OCI-LY3 (cell line): ENCODE results near the gene VRK1.

ENCODE experiments used
- H2AFZ ChIP-seq: fragments of 200-600, 300-600 bp; shearing (Covaris generic); 2 replicates; pipeline ENCODE4 v1.6.0; 2014; ENCODE audit warnings: antibody characterized with exemption, low read depth, low read length
- H3K27ac ChIP-seq: fragments of 200-600, 300-600 bp; sonication (generic); 2 replicates; pipeline ENCODE4 v1.5.1; 2014; ENCODE audit warnings: mild to moderate bottlenecking, low read length, moderate library complexity, mixed read lengths
- H3K27me3 ChIP-seq: fragments of 200-600, 300-600 bp; sonication (generic); 2 replicates; pipeline ENCODE4 v1.6.1; 2014; ENCODE audit warnings: low read depth, low read length, mixed read lengths
- H3K36me3 ChIP-seq: fragments of 200-600, 300-600 bp; sonication (generic); replicated peaks from 2 replicates; pipeline ENCODE3; 2014; ENCODE audit warnings: low read depth, low read length, mixed read lengths
- H3K4me1 ChIP-seq: fragments of 300-600, 200-600 bp; sonication (generic); 2 replicates; pipeline ENCODE4 v1.6.1; 2014; ENCODE audit warnings: low read length, mixed read lengths
- H3K4me2 ChIP-seq: fragments of 200-600, 300-600 bp; sonication (generic); 2 replicates; pipeline ENCODE4 v1.6.1; 2014; ENCODE audit warnings: low read length, mixed read lengths
- H3K4me3 ChIP-seq: fragments of 300-600, 200-600 bp; sonication (generic); 2 replicates; pipeline ENCODE4 v1.5.1; 2014; ENCODE audit warnings: antibody characterized with exemption, mild to moderate bottlenecking, low read length, moderate library complexity
- H3K79me2 ChIP-seq: fragments of 300-600, 200-600 bp; shearing (Covaris generic); 2 replicates; pipeline ENCODE4 v1.6.1; 2014; ENCODE audit warnings: mild to moderate bottlenecking, low read length, mixed read lengths
- H3K9ac ChIP-seq: fragments of 300-600, 200-600 bp; shearing (Covaris generic); 2 replicates; pipeline ENCODE4 v1.6.0; 2014; ENCODE audit warnings: mild to moderate bottlenecking, low read length, moderate library complexity
- H3K9me3 ChIP-seq: fragments of 200-600, 300-600 bp; shearing (Covaris generic); 2 replicates; pipeline ENCODE4 v1.6.1; 2014; ENCODE audit warnings: low read length, mixed read lengths; ENCODE audit not compliant: insufficient read depth
- H4K20me1 ChIP-seq: fragments of 200-600, 300-600 bp; sonication (generic); 2 replicates; pipeline ENCODE4 v1.6.1; 2016; ENCODE audit warnings: low read length, mixed read lengths; ENCODE audit not compliant: insufficient read depth
- EZH2phosphoT487 ChIP-seq: fragments of 200-600 bp; shearing (Covaris generic); IDR thresholded peaks from 2 replicates; pipeline ENCODE4 v1.6.1; 2018; ENCODE audit warnings: antibody characterized with exemption, mixed run types, low read depth
- TF ChIP-seq, protein P1 (sequence below): fragments of 200-600, 300-600 bp; sonication (generic); IDR thresholded peaks from 2 replicates; pipeline ENCODE4 v1.5.1; 2014; ENCODE audit warnings: antibody characterized with exemption, low read length, low read depth

The VRK1 gene

DNA sequence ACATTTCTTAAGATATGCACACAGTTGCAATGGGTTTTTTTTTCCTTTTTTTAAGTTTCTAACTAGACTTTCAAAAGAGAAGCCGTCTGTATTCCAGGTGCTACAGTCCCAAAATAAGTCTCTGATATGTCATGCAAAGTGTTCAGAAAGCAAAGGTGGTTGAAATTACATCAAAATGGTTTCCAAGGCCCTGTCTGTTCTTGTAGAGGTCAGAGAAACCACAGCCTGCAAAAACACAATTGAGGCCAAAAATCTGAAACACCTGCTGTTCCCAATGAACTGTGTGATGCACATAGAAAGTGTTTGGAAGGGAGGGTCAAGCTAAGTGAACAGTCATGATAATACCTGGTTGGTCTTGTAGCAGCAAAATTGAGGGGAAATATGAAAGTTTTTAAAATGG lies 91.0 kb downstream of the VRK1 start:
- Histone ChIP-seq H3K79me2 (no peaks in the 10 kb centered on the region), H4K20me1 (no peaks in the 10 kb centered on the region), H3K4me1 (no peaks in the 10 kb centered on the region), H3K9me3 (no peaks in the 10 kb centered on the region), H3K27me3 (no peaks in the 10 kb centered on the region), H3K4me3 (no peak overlapping the region), H3K27ac (no peak overlapping the region), H3K36me3 (no peaks in the 10 kb centered on the region), H2AFZ (no peak overlapping the region), H3K9ac (no peak overlapping the region), H3K4me2 (no peak overlapping the region)
- TF ChIP-seq, protein P1, sequence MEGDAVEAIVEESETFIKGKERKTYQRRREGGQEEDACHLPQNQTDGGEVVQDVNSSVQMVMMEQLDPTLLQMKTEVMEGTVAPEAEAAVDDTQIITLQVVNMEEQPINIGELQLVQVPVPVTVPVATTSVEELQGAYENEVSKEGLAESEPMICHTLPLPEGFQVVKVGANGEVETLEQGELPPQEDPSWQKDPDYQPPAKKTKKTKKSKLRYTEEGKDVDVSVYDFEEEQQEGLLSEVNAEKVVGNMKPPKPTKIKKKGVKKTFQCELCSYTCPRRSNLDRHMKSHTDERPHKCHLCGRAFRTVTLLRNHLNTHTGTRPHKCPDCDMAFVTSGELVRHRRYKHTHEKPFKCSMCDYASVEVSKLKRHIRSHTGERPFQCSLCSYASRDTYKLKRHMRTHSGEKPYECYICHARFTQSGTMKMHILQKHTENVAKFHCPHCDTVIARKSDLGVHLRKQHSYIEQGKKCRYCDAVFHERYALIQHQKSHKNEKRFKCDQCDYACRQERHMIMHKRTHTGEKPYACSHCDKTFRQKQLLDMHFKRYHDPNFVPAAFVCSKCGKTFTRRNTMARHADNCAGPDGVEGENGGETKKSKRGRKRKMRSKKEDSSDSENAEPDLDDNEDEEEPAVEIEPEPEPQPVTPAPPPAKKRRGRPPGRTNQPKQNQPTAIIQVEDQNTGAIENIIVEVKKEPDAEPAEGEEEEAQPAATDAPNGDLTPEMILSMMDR = no peak
- no peak for TF ChIP-seq EZH2phosphoT487

DNA sequence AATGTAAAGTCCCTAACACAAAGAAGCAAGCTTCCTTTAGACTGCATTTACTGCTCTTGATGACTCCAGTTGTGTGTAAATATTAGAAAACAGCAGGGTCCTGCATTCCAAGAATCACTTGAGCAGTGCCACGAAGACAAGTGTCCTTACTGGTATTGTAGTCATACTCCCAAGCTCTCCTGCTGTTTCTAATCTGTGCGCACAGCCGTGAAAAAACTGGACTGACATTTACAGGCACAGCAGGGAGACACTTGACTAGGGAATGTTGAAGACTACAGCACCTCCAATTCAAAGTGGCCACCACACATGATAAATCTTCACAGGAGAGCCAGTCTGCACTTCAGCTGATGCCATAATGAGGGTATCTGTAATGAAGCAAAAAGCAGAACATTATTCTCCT lies 91.4 kb downstream of the VRK1 start:
- no peaks in the 10 kb centered on the region for H4K20me1 ChIP-seq
- H3K36me3 ChIP-seq = no peaks in the 10 kb centered on the region
- H3K27me3 ChIP-seq = no peaks in the 10 kb centered on the region
- no peak overlapping the region for H3K4me2 ChIP-seq
- no peak overlapping the region for H3K9ac ChIP-seq
- no peak overlapping the region for H2AFZ ChIP-seq
- no peaks in the 10 kb centered on the region for H3K9me3 ChIP-seq
- no peaks in the 10 kb centered on the region for H3K4me1 ChIP-seq
- no peak overlapping the region for H3K27ac ChIP-seq
- no peak overlapping the region for H3K4me3 ChIP-seq
- no peak for TF ChIP-seq EZH2phosphoT487
- TF ChIP-seq, protein P1 = no peak
- H3K79me2 ChIP-seq = no peaks in the 10 kb centered on the region

DNA sequence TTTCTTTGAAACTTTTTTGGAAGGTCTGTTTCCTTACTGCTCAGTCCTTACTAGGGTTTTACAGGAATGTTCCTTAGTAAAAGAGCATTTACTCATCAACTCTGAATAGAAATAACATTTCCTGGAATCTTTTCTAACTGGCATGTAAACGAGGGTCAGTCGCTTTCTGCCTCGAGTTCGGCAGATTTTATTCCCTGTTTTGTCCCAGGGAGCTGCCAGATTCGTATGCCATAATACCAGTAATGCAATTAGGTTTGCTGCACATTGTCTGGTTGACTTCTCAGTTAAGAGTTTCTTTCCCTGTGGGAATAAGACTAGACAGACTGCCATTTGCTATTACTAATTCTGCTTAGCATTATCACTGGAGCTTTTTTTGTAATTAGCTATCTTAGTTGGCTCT lies 91.9 kb downstream of the VRK1 start:
- Histone ChIP-seq H3K9me3 (no peaks in the 10 kb centered on the region), H3K36me3 (no peaks in the 10 kb centered on the region), H2AFZ (no peak overlapping the region), H4K20me1 (no peaks in the 10 kb centered on the region), H3K4me3 (no peak overlapping the region), H3K4me2 (no peak overlapping the region), H3K9ac (no peak overlapping the region), H3K4me1 (no peaks in the 10 kb centered on the region), H3K27me3 (no peaks in the 10 kb centered on the region), H3K27ac (no peak overlapping the region), H3K79me2 (no peaks in the 10 kb centered on the region)
- TF ChIP-seq, protein P1 = no peak
- no peak for TF ChIP-seq EZH2phosphoT487

DNA sequence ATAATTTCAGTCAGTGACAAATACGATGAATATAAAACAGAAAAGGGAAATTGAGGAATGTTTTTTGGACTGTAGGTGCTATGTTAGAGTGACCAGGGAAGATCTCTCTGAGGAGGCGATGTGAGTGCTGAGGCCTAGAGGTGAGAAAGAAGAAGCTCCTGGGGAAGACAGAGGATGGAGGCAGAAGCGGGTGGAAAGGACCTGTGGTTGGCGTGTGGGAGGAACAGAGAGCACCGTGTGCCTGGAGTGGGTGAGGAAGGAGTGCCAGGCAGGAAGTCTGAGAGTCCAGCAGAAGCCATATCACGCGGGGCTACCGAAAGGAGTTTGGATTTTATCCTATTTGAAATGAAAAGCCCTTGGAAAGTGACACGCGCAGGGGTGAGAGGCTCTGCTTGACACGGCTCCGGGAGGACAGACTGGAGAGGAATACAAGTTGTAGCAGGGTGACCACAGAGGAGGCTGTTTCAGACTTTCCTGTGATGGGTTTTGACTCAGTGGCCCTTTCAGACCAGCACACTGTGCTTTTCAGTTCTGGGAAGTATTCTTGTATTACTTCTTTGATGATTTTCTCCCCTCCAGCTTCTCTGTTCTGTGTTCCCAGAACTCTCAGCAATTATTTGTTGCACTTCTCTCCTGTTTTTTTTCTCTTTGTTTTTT lies 96.9 kb downstream of the VRK1 start:
- peaks cover 5% of the 10 kb centered on the region for H3K36me3 ChIP-seq
- no peaks in the 10 kb centered on the region for H3K4me1 ChIP-seq
- TF ChIP-seq EZH2phosphoT487 = no peak
- TF ChIP-seq, protein P1 = no peak
- H4K20me1 ChIP-seq = no peaks in the 10 kb centered on the region
- no peak overlapping the region for H2AFZ ChIP-seq
- no peaks in the 10 kb centered on the region for H3K27me3 ChIP-seq
- no peaks in the 10 kb centered on the region for H3K79me2 ChIP-seq
- no peak overlapping the region for H3K4me3 ChIP-seq
- H3K27ac ChIP-seq = no peak overlapping the region
- no peaks in the 10 kb centered on the region for H3K9me3 ChIP-seq
- H3K9ac ChIP-seq = no peak overlapping the region
- H3K4me2 ChIP-seq = no peak overlapping the region
